LNCaP clone FGC (cell line): Measurements from ENCODE around the gene CSNK1D.

Experiments used
- DNase-seq: peaks from one replicate; pipeline ENCODE4 v3.0.0-alpha.2; 2011; ENCODE audit warnings: low read depth
- H3K4me3 ChIP-seq: 2 replicates; pipeline ENCODE4 v1.5.1; 2011; ENCODE audit warnings: mild to moderate bottlenecking, low read depth, low read length, control low read depth
- TF ChIP-seq, protein P1 (sequence below): IDR thresholded peaks from 2 replicates; pipeline ENCODE4 v1.5.1; 2012; ENCODE audit warnings: mild to moderate bottlenecking; ENCODE audit not compliant: control insufficient read depth, insufficient read depth; ENCODE audit errors: extremely low read depth

CSNK1D gene

DNA sequence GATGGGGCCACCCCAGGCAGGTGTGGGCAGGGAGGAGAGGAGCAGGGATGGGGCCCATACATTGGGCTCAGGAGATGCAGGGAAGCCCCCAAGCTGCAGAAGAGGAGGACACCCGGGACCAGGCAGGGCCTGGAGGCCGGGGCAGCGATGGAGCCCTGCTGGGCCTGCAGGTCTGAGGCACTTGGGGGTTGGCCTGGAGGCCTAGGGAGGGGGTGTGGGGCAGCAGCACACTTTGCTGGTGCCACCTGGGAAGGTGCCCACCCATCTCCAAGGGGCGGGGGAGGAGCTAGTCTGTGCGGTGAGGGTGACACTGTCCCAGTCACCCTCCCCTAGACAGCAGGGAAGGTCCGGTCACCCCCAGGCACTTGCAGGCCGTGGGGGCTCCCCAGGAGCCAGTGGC, 54.4 kb downstream of the CSNK1D start:
- TF ChIP-seq, protein P1, sequence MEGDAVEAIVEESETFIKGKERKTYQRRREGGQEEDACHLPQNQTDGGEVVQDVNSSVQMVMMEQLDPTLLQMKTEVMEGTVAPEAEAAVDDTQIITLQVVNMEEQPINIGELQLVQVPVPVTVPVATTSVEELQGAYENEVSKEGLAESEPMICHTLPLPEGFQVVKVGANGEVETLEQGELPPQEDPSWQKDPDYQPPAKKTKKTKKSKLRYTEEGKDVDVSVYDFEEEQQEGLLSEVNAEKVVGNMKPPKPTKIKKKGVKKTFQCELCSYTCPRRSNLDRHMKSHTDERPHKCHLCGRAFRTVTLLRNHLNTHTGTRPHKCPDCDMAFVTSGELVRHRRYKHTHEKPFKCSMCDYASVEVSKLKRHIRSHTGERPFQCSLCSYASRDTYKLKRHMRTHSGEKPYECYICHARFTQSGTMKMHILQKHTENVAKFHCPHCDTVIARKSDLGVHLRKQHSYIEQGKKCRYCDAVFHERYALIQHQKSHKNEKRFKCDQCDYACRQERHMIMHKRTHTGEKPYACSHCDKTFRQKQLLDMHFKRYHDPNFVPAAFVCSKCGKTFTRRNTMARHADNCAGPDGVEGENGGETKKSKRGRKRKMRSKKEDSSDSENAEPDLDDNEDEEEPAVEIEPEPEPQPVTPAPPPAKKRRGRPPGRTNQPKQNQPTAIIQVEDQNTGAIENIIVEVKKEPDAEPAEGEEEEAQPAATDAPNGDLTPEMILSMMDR, result no peak
- H3K4me3 ChIP-seq, result no peak overlapping the region
- no peak for DNase-seq

DNA sequence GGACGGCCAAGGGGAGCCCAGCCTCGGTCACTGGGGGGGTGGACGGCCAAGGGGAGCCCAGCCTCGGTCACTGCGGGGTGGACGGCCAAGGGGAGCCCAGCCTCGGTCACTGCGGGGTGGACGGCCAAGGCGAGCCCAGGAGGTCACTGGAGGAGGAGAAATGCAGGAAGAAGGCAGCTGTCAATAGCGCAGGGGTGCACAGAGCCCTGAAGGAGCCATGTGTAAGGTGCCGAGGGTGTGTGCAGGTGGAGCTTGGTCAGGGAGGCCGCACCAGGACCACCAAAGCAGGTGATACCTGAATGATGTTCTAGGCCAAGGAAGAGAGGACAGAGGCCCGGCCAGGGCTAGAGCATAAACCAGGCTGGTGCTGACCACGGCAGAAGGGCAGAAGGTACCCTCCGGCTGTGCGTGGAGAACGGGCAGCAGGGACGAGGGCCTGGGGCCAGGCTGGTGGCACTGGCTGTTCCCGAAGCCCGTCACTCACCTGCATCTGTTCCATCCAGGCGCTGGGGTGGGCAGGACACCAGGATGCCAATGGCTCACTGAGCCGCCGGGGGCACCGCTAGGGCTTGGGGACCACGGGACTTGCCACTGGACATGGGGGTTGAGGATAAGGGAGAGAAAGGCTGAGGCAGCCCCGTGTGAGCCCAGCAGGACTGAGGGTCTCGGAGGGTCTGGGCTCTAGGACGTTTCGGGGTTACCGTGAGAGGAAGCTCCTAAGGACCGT, 55.0 kb downstream of the CSNK1D start:
- TF ChIP-seq, protein P1, result no peak

DNA sequence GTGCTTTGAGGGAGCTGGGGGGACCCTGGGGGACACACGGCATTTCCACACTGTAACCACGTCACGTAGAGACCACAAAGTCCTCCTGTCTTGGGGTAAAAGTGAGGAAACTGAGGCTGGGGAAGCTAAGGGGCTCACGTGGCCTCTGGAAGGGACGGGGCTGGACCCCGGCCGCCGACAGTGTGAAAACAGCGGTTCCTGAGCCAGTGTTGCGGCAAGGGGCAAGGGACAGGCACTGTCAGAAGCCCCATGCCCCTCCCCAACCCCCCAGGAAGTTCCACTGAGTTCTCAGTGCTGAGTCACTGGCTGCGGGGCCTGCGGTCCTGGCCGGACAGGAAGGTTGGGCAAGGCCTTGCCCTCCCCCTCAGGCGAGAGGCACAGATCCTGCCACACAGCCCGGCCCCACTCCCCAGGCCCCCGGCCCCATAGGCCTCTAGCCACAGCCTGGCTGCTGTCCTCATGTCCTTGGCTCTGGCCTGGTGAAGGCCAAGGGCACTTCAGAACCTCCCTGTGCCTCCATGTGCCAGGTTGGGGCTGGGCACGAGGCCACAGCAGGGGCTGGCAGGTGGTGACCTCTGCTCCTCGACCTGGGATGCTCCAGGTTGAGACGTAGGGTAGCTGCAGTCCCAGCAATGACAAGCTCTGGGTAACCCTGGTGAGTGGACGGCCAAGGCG, 55.8 kb downstream of the CSNK1D start:
- TF ChIP-seq, protein P1, result no peak
- no peak for DNase-seq

More for the DNA sequence above, 55.0 kb downstream of the CSNK1D start:
- H3K4me3 ChIP-seq, result no peak overlapping the region
- no peak for DNase-seq

DNA sequence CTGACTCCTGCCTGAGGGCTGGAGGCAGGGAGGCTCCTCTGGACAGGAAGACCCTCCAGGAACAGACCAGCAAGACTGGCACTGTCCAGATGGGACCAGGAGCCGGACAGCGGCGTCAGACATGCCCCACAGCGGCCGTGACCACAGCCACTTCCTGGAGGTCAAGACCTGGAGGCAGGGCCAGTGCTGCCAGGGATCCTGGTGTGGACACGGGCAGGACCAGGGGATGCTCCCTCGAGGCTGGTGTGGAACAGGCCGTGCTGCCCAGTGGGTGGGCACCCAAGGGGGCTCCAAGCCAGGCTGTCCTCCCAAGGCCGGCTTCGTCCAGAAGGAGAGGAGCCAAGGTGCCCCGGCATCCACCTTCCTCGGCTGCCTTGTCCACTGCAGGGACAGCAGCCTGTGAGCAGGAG, 56.4 kb downstream of the CSNK1D start:
- DNase-seq, result no peak
- TF ChIP-seq, protein P1, result no peak
- no peak overlapping the region for H3K4me3 ChIP-seq

More for the DNA sequence above, 55.8 kb downstream of the CSNK1D start:
- no peak overlapping the region for H3K4me3 ChIP-seq

DNA sequence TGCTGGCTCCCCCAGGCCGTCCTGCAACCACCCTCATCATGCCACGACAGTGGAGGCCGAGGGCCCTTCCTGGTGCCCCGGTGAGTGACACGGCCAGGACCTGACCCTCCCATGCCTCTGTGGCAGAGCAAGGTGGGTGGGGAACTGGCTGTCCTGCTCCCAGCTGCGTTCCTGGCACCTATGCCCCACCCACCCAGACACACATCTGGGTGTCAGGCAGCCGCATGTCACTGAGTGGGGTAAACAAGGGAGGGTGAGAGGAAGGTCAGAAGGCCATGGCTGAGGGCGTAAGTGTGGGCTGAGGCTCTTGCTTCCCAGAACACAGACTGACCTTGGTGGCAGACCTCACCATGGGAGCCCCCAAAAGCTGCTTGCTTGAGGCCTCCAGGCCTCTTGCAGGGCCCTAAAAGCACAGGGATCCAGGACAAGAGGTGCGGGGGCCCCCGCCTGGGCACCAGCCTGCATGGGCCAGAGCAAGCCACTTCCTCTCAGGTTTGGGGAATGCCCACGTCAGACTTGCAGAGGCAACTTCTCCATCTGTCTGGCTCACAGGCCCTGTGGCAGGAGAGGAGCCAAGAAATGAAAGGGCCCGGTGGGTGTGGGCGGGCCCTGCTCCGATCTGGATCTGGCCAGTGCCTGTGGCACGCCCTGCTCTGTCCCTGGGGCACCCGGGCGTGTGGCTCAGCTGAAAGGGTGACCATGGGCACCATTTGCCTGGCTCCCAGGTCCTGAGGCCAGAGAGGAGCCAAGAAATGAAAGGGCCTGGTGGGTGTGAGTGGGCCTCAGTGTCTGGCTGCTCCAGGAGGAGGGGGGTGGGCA, 57.0 kb downstream of the CSNK1D start:
- no peak for DNase-seq
- TF ChIP-seq, protein P1, result no peak

DNA sequence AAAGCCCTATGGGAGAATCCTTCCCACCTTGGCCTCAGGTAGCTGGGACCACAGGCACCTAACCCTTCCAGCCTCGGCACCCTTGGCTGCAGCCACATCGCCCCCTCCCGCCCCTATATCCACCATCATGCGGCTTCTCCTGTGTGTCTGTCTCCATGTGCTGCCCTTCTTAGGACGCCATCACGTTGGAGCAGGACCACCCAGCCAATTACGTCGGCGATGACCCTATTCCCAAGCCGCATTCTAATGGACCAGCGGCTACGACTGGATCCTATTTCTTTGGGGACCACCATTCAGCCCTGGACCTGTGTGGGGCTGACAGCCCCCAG, 57.6 kb downstream of the CSNK1D start:
- TF ChIP-seq, protein P1, result no peak
- DNase-seq, result no peak
- H3K4me3 ChIP-seq, result no peak overlapping the region

More for the DNA sequence above, 57.0 kb downstream of the CSNK1D start:
- H3K4me3 ChIP-seq, result no peak overlapping the region
